HUES6 (cell line): ENCODE results near the gene SP140L.
A peak's percentile ranks its signal among the peaks of the same experiment; 100 is the strongest.

Source experiments
- H3K27ac ChIP-seq: 2 replicates; pipeline ENCODE4 v1.7.0; 2013; ENCODE audit warnings: low read depth, mild to moderate bottlenecking, low read length, inconsistent platforms
- H3K27me3 ChIP-seq: 2 replicates; pipeline ENCODE4 v1.6.1; 2013; ENCODE audit warnings: low read length; ENCODE audit not compliant: control insufficient read depth, insufficient read depth
- H3K36me3 ChIP-seq: 2 replicates; pipeline ENCODE4 v1.6.1; 2013; ENCODE audit warnings: low read length; ENCODE audit not compliant: control insufficient read depth, insufficient read depth
- H3K4me1 ChIP-seq: 2 replicates; pipeline ENCODE4 v1.6.1; 2013; ENCODE audit warnings: low read length; ENCODE audit not compliant: control insufficient read depth, insufficient read depth
- H3K4me3 ChIP-seq: 2 replicates; pipeline ENCODE4 v1.5.1; 2013; ENCODE audit warnings: low read depth, low read length
- H3K9ac ChIP-seq: one replicate; pipeline ENCODE4 v1.6.1; 2013; ENCODE audit warnings: mild to moderate bottlenecking, low read length
- H3K9me3 ChIP-seq: 2 replicates; pipeline ENCODE4 v1.6.1; 2013; ENCODE audit warnings: low read depth, low read length; ENCODE audit not compliant: control insufficient read depth, insufficient read depth

Gene SP140L

DNA sequence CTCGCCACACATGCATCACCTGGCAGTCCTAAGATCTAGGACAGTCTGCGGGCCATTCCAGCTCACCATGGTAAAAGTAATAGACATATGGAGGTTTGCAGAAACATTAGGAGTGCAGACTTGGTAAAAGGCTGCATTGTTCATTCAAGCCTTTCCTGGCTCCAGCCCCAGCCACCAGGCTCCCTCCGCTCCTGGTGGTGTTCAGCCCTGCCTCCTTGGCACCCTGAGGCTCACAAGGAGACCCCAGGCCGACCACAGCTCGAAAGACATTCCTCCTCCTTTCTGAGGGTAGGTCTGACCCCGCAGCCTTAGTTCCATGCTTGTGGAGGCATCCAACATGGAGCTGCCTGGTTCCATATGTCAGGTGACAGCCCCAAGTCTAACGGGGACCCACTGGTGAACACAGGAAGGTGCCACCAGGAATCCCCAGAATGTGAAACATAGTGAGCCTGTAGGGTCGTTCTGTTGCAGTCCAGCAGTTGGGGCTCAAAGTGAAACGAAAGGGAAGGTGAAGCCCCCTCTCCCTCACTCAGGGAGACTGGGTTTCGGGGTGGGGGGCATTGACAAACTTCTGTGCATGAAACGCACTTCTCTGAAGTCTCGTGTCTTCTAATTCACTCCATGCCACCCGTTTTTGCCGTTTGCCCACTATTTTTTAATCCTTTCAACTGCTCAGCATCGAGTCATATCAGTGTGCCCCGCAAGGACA is 84.0 kb downstream of the SP140L start:
- peaks cover 44% of the 10 kb centered on the region for H3K27me3 ChIP-seq
- H3K36me3 ChIP-seq: no peaks in the 10 kb centered on the region
- peak overlapping the region; percentile 88 for H3K4me3 ChIP-seq
- H3K27ac ChIP-seq: no peak overlapping the region
- peaks cover 13% of the 10 kb centered on the region; the same call in 1 of the 2 replicates for H3K4me1 ChIP-seq
- H3K9me3 ChIP-seq: no peaks in the 10 kb centered on the region
- H3K9ac ChIP-seq: peak overlapping the region; percentile 62

DNA sequence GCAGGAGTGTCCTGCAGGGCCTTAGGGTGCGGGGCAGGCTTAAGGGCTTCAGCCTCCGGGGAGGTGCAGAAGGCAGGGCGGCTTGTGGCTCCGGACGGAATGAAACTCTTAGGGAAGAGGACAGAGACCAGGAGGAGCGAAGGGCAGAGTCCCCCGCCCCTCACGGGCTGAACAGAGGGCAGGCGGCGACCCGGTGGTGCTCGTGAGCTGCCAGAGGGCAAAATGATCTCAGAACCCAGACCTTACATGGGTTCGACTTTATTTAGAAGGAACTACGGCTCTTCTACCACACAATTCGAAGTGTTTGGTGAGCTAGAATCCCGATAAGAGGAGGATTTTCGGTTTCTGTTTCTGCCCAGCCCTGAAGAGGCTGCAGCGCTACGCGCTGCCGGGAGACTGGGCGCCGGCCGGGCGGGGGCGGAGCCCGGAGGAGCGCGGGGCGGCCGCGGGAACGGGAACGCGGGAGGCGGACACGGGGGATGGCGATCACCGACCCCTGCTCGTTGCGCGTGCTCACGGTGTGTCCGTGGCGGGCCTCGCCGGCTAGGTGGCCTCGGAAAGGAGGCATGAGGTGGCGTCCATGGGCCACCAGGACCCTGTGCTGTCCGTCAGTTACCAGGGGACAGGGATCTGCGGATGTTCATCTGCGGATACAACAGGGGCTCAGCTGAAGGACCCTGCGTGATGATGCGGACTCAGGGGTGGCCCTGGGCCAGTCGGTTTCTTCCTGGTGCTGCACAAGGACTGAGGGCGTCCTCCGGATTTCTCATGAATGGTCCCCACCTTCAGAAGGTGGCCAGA is 84.8 kb downstream of the SP140L start:
- peak overlapping the region; percentile 62 for H3K9ac ChIP-seq
- H3K27ac ChIP-seq: no peak overlapping the region
- H3K27me3 ChIP-seq: peaks cover 44% of the 10 kb centered on the region
- H3K36me3 ChIP-seq: no peaks in the 10 kb centered on the region
- H3K4me1 ChIP-seq: peaks cover 16% of the 10 kb centered on the region; the same call in 1 of the 2 replicates
- no peaks in the 10 kb centered on the region for H3K9me3 ChIP-seq
- peak overlapping the region; percentile 88 for H3K4me3 ChIP-seq

DNA sequence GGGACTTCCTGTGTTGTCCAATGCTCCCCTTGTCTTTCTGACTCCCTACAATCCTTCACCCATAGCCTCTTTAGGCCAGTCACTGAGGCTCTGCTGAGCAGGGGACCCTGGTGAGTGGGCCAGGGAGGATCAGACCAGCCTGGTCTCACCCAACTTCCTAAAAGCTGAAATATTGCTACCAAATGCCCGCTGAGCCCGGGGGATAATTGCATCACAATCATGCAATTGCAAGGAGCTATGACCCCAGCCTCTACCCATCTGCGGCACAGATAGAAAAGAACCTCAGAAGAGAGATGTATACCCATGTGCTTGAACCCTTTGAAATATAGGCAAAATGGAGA is 85.3 kb downstream of the SP140L start:
- H3K27ac ChIP-seq: no peak overlapping the region
- no peaks in the 10 kb centered on the region for H3K9me3 ChIP-seq
- H3K9ac ChIP-seq: no peak overlapping the region
- peaks cover 44% of the 10 kb centered on the region for H3K27me3 ChIP-seq
- no peaks in the 10 kb centered on the region for H3K36me3 ChIP-seq
- H3K4me1 ChIP-seq: peaks cover 16% of the 10 kb centered on the region; the same call in 1 of the 2 replicates
- H3K4me3 ChIP-seq: peak overlapping the region; percentile 88

DNA sequence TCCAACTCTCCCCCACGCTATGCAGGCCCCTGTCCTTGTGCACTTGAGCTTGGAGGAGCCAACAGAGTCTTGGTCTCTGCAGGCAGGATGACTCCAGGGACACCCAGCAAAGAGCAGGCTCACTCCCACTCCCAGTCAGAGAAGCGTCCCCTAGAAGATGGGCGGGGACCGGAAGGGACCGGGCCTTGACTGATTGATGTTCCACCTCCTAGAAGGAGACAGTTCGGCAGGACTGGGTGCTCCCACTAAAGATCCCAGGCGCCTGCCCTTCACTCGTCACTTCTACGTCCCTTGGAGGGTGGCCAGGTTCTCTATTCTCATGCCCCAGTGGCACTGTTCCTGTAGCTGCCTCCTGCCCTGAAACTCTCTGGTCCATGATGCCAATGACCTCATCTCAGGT is 85.9 kb downstream of the SP140L start:
- H3K36me3 ChIP-seq: no peaks in the 10 kb centered on the region
- no peak overlapping the region for H3K4me3 ChIP-seq
- H3K9ac ChIP-seq: no peak overlapping the region
- peaks cover 44% of the 10 kb centered on the region for H3K27me3 ChIP-seq
- no peaks in the 10 kb centered on the region for H3K9me3 ChIP-seq
- H3K4me1 ChIP-seq: peaks cover 16% of the 10 kb centered on the region; the same call in 1 of the 2 replicates
- H3K27ac ChIP-seq: no peak overlapping the region

DNA sequence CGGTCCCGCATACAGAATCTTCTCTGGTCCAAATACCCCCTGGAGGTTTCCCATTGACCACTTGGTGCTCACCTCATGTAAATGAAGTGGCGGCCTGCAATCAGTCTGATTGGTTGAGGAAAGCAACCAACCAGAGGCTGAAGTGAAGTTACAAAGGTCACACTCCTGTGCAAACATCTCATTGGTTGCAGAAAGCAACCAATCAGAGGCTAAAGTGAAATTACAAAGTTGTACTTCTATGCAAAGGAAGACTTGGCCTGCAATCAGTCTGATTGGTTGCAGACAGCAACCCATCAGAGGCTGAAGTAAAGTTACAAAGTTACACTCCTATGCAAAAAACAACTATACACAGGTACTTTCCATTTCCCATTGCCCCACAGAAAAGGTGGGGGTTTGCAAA is 86.5 kb downstream of the SP140L start:
- Histone ChIP-seq H3K36me3 (no peaks in the 10 kb centered on the region), H3K9ac (no peak overlapping the region), H3K27ac (no peak overlapping the region), H3K4me3 (no peak overlapping the region), H3K4me1 (peaks cover 16% of the 10 kb centered on the region; the same call in 1 of the 2 replicates), H3K27me3 (peaks cover 44% of the 10 kb centered on the region), H3K9me3 (no peaks in the 10 kb centered on the region)

DNA sequence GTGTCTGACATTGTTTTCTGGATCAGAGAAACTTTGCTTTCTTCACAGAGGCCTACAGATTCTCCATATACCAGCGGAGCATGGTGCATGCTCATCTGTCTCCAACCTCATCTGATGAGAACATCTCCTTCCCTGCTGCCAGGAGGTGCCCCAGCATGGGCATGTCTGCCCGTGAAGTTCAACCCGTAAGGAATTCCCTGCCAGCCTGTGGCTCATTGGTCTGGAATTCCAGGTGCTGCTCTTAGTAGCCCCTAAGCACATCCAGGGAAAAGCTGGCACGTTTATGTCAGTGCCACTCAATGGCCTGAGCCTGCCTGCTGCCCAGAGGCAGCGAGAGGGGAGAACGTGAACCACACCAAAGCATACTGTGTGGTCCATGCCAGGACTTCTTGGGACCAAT is 87.3 kb downstream of the SP140L start:
- no peak overlapping the region for H3K27ac ChIP-seq
- no peak overlapping the region for H3K9ac ChIP-seq
- no peak overlapping the region for H3K4me3 ChIP-seq
- peaks cover 16% of the 10 kb centered on the region; the same call in 1 of the 2 replicates for H3K4me1 ChIP-seq
- H3K9me3 ChIP-seq: no peaks in the 10 kb centered on the region
- no peaks in the 10 kb centered on the region for H3K36me3 ChIP-seq
- peaks cover 39% of the 10 kb centered on the region for H3K27me3 ChIP-seq

DNA sequence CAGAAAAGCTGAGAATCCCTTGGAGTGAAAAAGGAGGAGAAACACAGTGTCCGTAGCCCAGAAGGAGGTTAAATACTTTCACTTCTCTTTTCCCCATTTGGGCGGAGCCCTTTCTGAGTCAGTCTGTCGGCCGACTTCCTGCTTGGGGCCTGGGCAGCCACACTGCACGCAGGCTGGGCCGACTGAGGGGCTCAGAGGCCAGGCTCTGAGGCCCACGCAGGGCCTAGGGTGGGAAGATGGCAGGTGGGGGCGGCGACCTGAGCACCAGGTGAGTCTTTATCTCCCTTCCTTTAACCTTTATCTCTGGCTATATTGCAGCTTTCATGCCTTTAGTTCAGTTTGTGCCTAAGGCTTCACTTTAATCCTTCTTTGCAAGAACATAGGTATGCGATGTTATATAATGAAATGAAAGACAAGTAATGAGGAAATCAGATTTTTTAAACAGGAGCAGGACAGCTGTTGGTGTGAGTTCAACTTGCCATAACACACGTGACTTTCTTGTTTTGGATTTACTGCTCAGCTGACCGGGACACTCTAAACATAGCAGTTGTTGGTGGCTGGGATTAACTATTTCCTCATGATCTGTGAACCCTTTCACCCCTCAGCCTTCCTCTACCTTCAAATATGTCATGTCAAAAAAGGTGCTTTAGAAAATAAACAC is 89.2 kb downstream of the SP140L start, which contains the start of gene SP100:
Gene SP100, plus strand, starts transcription at position 141 of the 661 bp plus-strand sequence. Its CDS starts 96 bp downstream, at position 237.
- H3K4me1 ChIP-seq: peaks cover 15% of the 10 kb centered on the region; the same call in 1 of the 2 replicates
- no peaks in the 10 kb centered on the region for H3K36me3 ChIP-seq
- no peaks in the 10 kb centered on the region for H3K9me3 ChIP-seq
- H3K27me3 ChIP-seq: peaks cover 21% of the 10 kb centered on the region
- no peak within 1 kb of the TSS; the same call in 1 of the 2 replicates for H3K4me3 ChIP-seq
- H3K27ac ChIP-seq: no peak within 1 kb of the TSS
- no peak within 1 kb of the TSS for H3K9ac ChIP-seq

DNA sequence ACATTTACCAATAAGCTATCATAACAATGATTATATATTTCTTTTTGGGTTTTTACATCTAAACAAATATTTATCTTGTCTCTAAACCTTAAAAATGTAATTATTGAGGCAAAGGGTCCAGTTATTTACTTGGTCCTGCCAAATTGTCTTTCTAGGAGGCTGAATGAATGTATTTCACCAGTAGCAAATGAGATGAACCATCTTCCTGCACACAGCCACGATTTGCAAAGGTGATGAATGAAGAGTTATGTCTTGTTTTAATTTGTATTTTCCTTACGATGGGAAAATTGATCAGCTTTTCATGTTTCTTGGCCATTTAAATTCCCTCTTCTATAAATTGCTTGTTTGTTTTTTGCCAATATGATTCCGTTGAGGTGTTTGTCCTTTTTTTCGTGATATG is 90.4 kb downstream of the SP140L start:
- peaks cover 9% of the 10 kb centered on the region for H3K27me3 ChIP-seq
- no peak overlapping the region for H3K27ac ChIP-seq
- H3K9me3 ChIP-seq: no peaks in the 10 kb centered on the region
- no peaks in the 10 kb centered on the region for H3K36me3 ChIP-seq
- H3K4me3 ChIP-seq: no peak overlapping the region
- H3K4me1 ChIP-seq: peaks cover 8% of the 10 kb centered on the region; the same call in 1 of the 2 replicates
- H3K9ac ChIP-seq: no peak overlapping the region

DNA sequence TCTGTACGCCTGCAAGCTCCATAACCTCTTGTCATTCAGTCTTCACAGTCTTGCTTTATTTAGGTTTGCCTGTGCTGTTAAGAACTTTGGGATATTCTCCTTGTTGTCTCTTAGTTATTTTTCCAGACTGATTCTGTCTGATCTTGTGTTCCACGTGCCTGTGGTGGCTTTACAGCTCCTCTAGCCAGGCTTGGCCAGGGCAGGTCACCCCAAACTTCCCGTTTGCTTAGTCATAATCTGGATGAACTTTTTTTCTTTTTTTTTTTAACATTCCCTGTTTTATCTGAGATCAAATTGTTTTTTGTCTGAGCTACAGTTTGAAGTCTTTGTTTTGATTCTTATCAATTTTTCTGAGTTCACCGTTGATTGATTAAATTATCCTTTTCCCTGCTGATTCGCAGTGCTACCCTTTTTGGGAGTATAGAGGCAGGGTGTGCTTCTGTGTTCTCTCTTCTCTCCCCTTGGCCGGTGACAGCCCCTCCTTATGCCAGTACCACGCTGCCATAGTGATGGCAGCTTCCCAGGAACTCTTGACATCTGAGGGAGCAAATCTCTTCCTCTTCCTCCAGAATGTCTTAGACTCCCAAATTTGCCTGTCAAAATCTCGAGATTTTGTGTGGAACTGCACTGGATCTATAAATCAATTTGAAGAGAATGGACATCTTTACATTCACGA is 91.5 kb downstream of the SP140L start:
- H3K9ac ChIP-seq: no peak overlapping the region
- no peaks in the 10 kb centered on the region for H3K27me3 ChIP-seq
- no peaks in the 10 kb centered on the region for H3K36me3 ChIP-seq
- no peak overlapping the region for H3K27ac ChIP-seq
- H3K4me1 ChIP-seq: peaks cover 8% of the 10 kb centered on the region; the same call in 1 of the 2 replicates
- no peaks in the 10 kb centered on the region for H3K9me3 ChIP-seq
- no peak overlapping the region for H3K4me3 ChIP-seq

DNA sequence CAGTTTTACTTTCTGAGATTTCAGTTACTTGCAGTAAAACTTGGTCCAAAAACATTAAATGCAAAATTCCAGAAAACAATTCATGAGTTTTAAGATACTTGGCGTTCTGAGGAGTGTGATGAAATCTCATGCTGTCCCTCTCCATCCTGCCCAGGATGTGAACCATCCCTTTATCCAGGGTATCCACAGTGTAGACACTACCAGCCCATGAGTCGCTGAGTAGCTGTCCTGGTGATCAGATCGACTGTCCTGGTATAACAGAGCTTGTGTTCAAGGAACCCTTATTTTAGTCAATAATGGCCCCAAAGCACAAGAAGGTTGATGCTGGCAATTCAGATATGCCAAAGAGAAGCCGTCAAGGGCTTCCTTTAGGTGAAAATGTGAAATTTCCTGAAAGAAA is 92.2 kb downstream of the SP140L start:
- Histone ChIP-seq H3K36me3 (no peaks in the 10 kb centered on the region), H3K27ac (no peak overlapping the region), H3K9me3 (no peaks in the 10 kb centered on the region), H3K4me1 (peaks cover 8% of the 10 kb centered on the region; the same call in 1 of the 2 replicates), H3K9ac (no peak overlapping the region), H3K27me3 (no peaks in the 10 kb centered on the region), H3K4me3 (no peak overlapping the region)
